ENCODE data around the gene CDH23.

CDH23 gene

DNA sequence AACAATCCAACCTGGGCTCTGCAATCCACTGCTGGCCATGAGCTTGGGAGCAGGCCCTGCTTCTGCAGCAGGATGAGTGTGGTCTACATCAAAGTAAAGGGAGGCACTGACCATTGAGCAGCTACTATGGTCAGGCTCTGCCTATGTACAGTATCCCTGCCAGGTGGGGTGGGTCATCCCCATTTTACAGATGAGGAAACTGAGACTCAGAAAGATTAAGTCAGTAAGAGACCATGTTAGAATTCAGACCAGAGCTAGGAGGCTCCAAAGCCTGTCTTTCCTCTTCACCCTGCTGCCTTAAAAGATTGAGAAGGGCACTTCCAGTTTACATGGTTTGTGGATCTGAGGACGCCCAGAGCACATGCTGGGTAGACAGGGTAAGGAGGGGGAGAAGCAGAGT is 27.1 kb upstream of the CDH23 start:
- no peak for DNase-seq (ENCODE audit: low spot score)

DNA sequence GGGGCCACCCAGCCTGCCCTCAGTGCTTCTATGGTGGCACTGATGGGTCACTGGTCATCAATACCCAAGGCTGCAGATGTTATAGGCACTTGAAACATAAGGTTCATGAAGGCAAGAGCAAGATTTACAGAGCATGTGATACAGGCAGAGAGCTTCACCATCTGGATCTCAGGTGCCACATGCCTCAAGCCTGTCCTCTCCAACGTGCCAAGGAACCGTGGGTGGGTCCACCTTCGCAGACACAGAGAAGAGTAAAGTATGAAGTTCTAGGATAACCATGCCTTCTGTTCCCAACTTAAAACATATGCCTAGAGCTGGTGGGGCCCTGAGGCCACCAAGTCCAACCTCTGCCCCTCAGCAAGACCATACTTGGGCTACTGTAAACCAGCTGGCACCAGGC is 26.7 kb upstream of the CDH23 start:
- DNase-seq (ENCODE audit: low spot score), result no peak

DNA sequence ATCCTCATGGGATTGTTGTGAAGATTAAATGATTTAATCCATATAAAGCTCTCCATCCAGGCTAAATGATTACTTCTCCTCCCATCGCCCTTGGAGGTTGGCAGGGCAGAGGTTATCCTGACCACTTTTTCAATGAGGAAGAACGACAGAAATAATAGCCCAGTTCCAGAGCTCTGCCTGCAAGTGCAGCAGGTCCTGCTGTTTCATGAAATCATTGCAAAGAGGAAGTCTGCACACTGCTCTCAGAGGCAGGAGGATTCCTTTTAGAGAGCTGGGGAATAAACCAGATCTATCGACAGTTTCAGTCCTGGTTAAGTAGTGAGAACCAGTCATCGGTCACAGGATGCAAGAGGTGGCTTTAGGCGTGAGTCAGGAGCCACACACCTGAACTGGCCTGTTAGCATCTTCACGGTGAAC is 25.0 kb upstream of the CDH23 start:
- no peak for DNase-seq (ENCODE audit: low spot score)

DNA sequence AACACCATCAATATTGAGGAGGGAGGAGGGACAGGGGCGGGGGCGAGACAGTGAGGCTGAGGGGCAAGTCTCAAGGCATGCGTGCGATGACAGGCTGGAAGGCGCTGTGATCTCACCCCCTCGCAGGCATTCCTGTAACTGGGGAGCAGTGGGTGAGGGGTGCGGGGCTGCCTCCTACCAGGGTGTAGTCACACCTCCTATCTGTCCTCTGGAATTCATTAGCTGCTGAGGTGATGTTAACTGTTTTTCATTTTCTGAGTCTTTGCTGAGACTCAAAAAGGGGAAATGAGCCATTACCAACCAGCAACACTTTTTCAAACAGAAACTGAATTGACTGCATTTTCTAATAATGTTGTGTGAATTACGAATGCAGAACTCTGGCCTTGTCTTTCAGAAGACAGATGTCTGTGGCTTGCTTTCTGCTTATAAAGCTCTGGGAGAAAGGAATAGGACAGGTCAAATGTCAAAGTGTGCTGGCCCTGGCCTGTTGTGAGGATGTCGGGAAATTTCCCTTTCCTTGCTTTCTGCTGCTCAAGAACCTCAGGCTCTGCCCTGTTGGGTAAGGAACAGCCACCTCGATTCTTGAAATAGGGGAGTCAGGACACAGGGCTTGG is 23.7 kb upstream of the CDH23 start:
- DNase-seq (ENCODE audit: low spot score), result no peak

DNA sequence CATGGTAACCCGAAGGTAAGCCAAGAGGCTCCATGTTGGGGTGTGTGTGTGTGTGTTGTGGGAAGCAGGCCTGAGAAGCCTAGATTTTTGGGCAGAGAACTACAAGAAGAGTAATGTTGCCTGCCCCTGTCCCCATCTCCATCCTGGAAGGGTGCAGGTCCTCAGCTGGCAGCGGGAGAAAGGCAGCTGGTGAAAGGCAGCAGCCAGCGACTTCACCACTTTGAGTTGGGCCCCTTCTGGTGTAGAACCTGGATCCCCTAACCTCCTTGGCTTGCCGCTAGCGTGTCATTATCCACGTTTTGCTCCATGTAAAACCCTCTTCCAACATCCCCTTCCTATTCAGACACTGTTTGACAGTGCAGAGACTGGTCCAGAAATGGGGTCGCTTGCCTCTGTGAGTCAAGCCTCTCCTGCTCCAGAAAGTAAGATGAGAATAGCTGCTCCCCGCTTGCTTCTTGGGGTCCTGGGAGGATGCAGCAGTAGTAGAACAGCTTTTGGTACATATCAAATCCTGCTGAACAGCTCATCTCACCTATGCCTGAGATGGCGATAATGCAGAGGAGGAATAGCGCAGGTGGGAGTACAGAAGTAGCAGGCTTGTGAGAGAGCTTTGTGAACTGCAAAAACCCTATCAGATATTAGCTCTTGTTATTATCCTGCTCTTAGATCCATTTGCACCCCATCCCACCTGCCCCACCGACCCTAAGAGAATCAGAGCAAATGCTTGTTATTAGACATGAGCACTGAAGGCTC is 22.1 kb upstream of the CDH23 start:
- no peak for DNase-seq (ENCODE audit: low spot score)

DNA sequence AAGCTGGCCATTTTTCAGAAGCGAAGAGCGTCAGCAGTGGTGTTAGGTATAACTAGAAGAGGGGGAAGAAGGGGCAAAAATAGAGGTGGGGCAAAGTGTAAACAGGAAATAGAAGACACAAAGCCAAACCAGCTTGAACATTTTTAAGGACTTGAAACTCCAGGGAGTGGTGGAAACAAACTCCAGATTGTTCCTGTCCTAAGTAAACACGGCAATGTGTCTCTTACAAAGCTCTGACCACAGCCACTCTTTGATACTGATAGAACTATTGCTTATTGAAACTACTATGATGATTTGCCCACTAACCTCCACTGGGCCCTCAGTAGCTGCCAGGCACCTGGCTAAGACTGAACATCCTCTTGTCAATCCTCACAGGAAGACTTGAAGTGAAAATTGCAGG is 20.8 kb upstream of the CDH23 start:
- no peak for DNase-seq (ENCODE audit: low spot score)

DNA sequence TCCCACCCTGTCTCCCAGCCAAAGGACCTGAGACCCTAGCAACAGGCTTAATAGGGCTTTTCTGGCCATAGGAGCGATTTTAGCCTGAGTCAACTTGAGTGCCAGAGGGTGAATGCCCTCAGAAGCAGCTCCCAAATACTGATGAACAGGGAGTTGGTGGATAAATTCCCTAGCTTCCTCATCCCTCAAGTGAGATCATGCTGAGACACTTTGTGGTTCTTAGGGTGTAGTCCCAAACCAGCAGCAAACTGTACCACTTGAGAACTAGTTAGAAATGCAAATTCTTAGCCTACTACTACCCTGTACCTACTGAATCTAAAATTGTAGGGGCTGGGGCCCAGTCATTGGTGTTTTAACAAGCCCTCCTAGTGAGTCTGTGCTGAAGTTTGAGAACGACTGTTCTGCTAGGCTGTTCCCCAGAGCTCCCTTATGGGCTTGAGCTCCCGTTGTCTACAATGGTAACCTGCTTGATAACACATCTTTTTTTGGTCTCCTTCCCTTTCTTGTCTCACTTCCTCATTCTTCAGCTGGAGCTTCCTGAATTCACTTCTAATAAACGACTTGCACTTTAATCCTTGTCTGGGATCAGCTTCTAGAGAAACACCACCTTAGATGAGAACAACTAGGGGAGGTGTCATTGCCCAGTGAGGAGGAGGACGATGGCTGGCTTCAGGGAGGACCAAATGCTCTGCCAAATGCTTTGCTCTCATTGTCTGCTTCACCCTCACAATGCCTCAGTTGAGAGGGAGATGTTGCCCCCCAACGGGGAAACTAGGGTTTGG is 18.2 kb upstream of the CDH23 start:
- DNase-seq (ENCODE audit: low spot score), result no peak

DNA sequence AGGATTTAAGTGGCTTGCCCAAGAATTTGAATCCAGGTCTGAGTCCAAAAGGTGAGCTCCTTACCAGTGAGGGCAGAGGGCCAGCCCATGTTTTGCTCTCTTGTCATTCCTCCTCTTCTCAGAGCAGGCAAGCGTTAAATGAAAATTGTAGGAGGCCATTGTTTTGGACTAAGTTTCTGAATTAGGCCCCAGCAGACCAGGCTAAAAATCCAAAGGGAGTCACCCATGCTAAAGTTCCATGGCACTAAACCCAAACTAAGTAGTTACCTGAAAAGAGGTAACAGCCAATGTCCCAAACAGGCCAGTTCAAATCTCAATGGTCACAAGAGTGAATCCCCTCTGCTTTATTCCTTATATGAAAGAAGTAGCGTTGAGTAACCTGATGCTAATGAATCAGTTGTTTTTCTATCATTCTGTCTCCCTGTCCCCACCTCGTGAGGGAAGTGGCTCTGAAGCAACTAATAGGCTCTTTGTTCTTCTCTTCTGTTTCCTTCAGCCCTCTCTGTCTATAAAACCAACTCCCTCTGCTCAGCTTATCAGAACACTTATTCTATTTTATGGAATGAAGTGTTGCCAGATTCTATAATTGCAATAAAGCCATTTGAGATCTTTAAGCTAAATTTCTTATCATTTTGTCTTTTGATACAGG is 17.5 kb upstream of the CDH23 start:
- DNase-seq (ENCODE audit: low spot score), result peak; percentile 67

DNA sequence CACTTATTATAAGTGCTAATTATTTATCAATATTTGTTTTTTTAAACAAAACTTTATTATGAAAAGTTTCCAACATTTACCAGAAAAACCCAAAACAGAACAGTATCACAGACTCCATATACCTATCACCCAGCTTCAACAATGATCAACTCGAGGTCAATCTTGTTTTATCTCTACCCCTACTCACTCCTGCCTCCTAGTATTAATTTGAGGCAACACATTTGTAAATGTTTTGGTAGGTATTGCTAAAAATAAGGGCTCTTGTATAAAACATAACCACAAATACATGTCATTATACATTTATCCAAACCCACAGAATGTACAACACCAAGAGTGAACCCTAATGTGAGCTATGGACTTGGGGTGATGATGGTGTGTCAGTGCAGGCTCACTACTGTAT is 15.9 kb upstream of the CDH23 start:
- DNase-seq (ENCODE audit: low spot score), result no peak

DNA sequence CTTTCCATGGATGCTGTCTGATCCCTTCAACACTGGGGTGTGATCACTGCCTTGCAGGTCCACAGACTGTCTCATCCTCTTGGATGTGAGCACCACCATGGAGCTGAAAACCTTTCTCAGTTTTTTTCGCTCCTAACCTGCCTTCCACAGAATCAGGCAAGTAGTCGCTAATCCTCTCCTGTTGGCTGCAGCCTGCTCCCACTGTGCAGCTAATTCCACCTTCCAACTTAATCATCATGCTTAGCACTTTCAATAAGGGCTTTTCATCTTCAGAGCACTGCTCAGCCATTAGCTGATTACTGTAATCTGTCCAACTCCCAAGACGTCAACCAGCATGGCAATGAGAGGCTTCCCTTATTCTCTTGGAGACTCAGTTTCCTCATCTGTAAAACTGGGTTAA is 15.1 kb upstream of the CDH23 start:
- DNase-seq (ENCODE audit: low spot score), result no peak

DNA sequence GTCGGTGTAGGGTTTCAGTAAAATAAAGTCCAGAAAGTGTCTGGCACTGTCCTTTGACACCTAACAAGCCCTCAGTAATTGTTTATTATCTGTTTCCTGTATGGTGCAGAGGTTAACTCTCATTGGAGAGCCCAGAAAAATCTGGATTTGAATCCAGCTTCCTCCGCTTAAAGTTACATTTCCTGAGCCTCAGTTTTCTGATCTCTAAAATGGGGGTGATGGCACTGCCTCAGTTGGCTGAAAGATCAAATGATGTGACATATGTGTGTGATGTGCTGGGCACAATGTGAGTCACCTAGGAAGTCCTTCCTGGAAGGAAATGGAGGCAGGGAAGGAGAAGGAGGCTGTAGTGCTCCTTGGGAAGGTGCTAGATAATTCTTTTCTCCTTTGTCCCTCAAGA is 14.7 kb upstream of the CDH23 start:
- DNase-seq (ENCODE audit: low spot score), result no peak

DNA sequence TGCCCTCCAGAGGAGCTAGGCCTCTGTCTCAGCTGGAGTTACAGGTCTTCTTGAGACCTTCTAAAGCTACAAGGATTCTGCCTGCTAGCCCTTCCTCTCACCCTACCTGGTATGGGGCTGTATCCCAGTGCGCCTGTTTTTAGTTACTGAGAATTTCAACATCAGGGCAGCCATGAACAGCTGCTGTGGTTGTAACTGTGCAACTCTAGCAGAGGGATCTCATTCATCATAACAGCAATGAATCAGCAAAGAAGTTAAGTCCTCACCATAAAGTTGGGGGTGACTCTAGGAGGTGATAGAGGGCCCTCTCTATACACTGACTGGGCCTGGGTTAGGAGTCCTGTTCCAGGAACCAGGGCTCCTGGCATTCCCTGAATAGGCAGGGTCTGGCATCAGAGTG is 14.0 kb upstream of the CDH23 start:
- DNase-seq (ENCODE audit: low spot score), result no peak

DNA sequence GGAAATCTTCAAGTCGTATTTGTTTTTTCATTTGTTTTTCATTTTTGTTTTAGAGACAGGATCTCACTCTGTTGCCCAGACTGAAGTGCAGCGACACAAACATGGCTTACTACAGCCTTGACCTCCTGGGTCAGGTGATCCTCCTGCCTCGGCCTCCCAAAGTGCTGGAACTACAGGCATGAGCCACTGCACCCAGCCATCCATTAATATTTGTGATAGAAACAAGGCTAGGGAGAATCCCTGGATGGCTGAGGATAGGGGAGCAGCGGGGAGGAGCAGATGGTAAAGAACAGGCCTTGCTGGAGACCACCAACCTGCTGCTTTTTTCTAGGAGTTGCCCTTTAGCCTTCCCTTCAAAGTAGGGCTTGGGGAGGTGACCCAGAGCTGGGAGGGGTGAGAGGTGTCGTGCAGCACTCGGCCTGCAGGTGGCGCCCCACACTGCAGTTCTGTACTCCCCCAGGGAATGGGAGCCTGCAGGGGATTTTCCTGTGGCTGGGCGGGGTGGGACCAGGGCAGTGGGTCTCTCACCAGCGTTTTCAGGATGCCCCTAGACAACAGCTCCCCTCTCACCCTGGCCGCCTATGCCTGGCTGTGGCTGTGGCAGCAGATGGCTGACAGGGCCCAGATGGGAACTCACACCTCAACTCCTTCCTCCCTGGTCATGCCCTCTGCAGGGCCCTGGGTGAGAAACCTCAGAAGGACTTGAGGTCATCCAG is 12.6 kb upstream of the CDH23 start:
- DNase-seq (ENCODE audit: low spot score), result peak; percentile 18

DNA sequence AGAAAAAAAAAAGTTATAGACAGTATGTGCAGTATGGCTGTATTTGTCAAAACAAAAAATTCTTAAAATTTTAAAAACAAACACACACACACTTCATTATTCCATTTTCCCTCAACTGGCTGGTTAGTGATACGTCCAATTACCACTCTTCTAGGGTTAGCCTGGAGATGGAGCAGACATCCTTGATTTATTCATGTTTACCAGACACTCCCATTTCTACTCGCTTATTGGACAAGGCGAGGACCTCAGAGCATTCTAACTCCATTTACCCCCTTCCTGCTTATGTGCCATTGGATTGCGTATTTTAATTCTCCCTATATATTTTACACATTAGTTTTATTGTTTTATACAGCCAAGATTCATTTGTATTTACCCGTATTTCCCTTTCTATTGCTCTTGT is 8.5 kb upstream of the CDH23 start:
- DNase-seq (ENCODE audit: low spot score), result no peak

DNA sequence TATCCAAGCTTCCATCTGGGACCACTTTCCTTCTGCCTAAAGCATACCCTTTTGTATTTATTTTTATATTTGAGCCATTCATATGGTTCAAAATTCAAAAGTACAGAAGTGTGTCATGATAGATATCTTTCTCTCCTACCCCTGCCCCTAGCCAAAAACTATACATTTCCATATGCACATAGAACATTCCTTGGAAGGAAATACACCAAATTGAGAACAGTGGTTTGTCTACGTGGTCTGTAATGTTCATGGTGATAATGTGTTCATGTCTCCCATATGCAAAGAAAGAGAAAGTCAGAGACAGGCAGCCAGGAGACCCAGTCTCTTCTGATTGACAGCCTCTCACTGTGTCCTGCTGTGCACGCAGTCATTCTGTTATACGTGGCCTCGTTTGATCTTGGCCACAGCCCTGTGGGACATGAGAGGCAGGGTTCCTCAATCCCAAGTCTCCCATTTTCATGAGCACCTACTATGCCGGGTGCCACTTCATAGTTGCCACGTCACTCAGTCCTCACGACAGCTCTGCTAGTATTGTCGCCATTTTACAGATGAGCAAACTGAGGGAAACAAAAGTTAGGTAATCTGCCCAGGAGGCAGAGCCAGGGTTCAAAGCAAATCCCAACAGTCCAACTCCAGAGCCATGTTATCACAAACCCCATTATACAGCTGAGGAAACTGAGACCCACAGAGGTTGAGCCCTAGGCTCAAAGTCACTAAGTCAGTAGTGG is 8.0 kb upstream of the CDH23 start:
- DNase-seq (ENCODE audit: low spot score), result no peak

DNA sequence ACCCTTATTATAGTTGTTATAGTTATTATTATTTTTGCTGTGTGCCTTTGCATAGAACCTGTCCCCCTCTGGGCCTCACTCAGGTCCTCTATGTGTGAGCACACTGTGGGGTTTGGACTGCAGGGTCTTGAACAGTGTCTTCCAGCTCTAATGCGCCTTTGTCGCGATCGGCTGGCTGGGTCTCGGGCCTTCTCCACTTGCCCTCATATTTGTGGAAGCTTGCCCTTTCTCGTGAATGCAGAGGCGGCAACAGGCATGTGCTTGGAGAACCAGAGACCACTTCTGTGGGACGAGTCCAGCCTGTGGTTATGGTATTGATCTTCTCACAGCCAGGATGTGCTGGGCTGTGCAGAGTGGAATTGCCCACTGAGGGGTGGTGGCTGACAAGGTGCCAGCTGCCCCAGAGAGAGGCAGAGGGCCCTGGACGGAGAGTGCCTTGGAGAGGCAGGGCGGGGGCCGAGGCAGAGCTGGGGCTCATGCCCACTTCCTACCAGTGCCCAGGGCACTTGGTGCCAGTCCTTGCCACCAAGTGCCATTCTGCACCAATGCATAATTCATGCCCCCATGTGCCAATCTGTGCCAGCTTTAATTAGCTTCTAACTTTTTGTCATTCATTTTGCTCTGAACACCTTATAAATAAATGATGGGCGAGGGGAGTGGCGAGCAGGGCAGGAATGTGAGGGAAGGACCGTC is 6.8 kb upstream of the CDH23 start:
- no peak for DNase-seq (ENCODE audit: low spot score)

DNA sequence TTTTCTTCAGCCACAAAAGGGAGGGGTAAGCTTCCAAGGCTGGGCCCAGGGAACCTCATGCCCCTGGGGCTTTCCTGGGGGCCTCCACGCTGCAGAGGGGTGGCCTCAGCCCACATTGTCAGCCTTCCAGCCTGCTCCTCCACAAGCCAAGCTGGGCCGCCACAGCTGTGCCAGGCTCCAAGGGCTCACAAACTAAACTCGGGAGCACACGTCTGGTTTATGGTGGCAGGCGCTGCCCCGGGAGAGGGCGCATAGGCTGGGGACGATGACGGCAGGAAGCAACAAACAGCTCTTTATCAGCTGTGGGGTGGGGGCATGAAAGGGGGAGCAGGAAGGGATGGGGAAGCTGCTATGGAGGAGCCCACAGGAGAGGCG is 6.3 kb upstream of the CDH23 start:
- no peak for DNase-seq (ENCODE audit: low spot score)

DNA sequence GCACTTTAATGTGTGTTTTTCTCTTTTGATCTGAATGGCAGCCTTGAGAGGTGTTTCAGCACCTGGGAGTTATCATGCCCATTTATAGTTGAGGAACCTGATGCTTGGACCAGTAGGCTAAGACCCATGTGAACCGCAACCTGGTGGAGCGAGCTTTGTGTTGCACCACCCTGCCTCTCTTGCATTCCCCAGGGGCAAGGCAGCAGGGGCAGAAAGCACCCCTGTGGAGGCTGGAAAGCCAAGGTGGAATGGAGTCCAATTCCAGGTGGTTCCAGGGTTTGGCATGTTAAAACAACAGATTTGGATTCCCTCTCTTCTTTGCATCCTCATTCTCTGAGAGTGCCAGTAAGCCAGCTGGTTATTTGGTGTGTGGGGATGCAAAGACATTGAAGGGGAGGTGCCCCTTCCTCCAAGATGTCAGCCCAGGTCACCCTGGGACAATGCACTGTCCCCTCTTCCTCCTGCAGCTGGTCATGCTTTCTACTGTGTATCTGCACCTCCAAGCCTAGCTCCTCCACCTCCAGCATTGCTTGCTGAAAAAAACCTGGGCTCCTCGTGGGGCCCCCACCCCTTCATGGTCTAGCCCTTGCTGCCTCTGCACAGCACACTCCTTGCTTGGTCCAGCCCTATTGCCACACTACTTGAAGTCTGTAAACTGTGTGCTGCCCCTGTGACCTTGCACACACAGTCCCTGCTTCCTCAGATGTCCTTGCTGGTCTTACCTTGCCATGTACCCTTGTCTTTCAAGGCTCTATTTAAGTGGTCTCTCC is 5.6 kb upstream of the CDH23 start:
- DNase-seq (ENCODE audit: low spot score), result no peak

DNA sequence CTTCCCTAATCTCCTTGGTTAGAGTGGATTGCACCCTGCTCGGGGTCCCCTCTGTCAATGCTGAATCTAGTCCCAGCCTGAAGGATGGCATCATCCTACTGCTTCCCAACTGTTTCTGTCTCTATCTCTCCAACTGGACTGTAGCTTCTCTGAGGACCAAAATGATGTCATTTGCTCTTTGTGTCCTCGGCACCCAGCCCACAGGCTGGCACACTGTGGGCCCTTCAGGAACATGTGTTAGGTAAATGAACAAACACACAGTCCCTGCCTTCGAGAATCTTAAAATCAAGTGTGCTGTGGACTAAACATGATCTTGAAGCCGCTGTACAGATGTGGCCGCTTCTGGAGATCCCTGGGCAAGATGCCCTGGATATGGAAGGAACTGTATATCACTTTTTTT is 5.0 kb upstream of the CDH23 start:
- no peak for DNase-seq (ENCODE audit: low spot score)

DNA sequence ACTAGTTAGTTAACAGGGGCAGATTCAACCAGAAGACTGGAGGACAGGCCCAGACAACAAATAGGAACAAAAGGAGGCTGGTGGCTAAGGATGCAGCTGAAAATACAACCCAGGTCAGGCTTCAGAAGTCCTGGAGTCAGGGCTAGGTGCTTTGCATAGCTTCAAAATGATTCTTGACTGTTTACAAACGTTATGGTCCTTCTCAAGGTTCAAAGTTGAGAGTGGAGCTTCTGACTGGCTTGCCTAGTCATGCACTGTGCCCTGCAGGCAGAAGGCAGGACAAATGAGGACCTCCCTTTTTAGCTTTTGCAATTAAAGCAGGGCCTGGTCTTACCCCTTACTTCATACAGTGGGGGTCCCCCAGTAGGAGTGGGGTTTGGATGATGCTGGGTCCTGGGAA is 4.4 kb upstream of the CDH23 start:
- no peak for DNase-seq (ENCODE audit: low spot score)

Data from COLO829 (cell line).